Dendritic cell treated with granulocyte-macrophage colony-stimulating factor and Interleukin-4, amounts not matched to agents 40 ng/mL and 50 ng/mL, for 4 days (primary cell): Measurements from ENCODE around the gene USP6NL.
"Not testable (repeated sequence)": the region's sequence is repeated elsewhere in the genome, so short reads cannot be mapped to it uniquely, and the experiment has no call there.

Source experiments
- H3K27ac Mint-ChIP-seq: one replicate; pipeline ENCODE4 v1.8.0; 2022; ENCODE audit warnings: mild to moderate bottlenecking, mixed read lengths
- H3K27me3 Mint-ChIP-seq: one replicate; pipeline ENCODE4 v1.8.0; 2022; ENCODE audit warnings: mild to moderate bottlenecking, mixed read lengths
- H3K36me3 Mint-ChIP-seq: one replicate; pipeline ENCODE4 v1.8.0; 2022; ENCODE audit warnings: low read depth, mixed read lengths
- H3K4me1 Mint-ChIP-seq: one replicate; pipeline ENCODE4 v1.8.0; 2022; ENCODE audit warnings: low read depth, mixed read lengths
- H3K4me3 Mint-ChIP-seq: one replicate; pipeline ENCODE4 v1.8.0; 2022; ENCODE audit warnings: mild to moderate bottlenecking, moderate library complexity, mixed read lengths
- H3K9me3 Mint-ChIP-seq: one replicate; pipeline ENCODE4 v1.8.0; 2022; ENCODE audit warnings: mixed read lengths
- intact Hi-C: fragments of 100-400 bp; cut with micrococcal nuclease; formaldehyde crosslinking; loops from one replicate; pipeline ENCODE4 v1.15.0; 2022

The USP6NL gene

GRCh38 chr10:11499425-11500071 lies 111.9 kb downstream of the USP6NL start:
- intact Hi-C loops = no loop called here
- peaks cover 51% of the 10 kb centered on the region for H3K36me3 Mint-ChIP-seq
- H3K9me3 Mint-ChIP-seq = no peaks in the 10 kb centered on the region
- no peak overlapping the region for H3K27ac Mint-ChIP-seq
- no peaks in the 10 kb centered on the region for H3K27me3 Mint-ChIP-seq
- no peaks in the 10 kb centered on the region for H3K4me1 Mint-ChIP-seq
- H3K4me3 Mint-ChIP-seq = no peak overlapping the region

GRCh38 chr10:11498399-11498798 lies 113.1 kb downstream of the USP6NL start:
- Mint-ChIP-seq H3K36me3 (peaks cover 63% of the 10 kb centered on the region), H3K9me3 (no peaks in the 10 kb centered on the region), H3K27me3 (no peaks in the 10 kb centered on the region), H3K4me1 (no peaks in the 10 kb centered on the region), H3K4me3 (no peak overlapping the region), H3K27ac (no peak overlapping the region)
- intact Hi-C loops = no loop called here

- H3K27me3 Mint-ChIP-seq, H3K4me1 Mint-ChIP-seq, intact Hi-C loops, H3K4me3 Mint-ChIP-seq, H3K27ac Mint-ChIP-seq, H3K9me3 Mint-ChIP-seq: not testable (repeated sequence)
- H3K36me3 Mint-ChIP-seq = peaks cover 81% of the 10 kb centered on the region
These were observed 116.5 kb downstream of the USP6NL start for GRCh38 chr10:11494923-11495322.

GRCh38 chr10:11493646-11494045 lies 117.8 kb downstream of the USP6NL start:
- Mint-ChIP-seq H3K36me3 (peaks cover 78% of the 10 kb centered on the region), H3K4me3 (no peak overlapping the region), H3K27me3 (no peaks in the 10 kb centered on the region), H3K27ac (no peak overlapping the region), H3K9me3 (no peaks in the 10 kb centered on the region), H3K4me1 (no peaks in the 10 kb centered on the region)
- intact Hi-C loops = no loop called here

GRCh38 chr10:11491087-11491486 lies 120.4 kb downstream of the USP6NL start:
- H3K9me3 Mint-ChIP-seq = no peaks in the 10 kb centered on the region
- H3K27me3 Mint-ChIP-seq = no peaks in the 10 kb centered on the region
- H3K4me3 Mint-ChIP-seq = no peak overlapping the region
- intact Hi-C loops = no loop called here
- no peaks in the 10 kb centered on the region for H3K4me1 Mint-ChIP-seq
- H3K36me3 Mint-ChIP-seq = peaks cover 64% of the 10 kb centered on the region
- no peak overlapping the region for H3K27ac Mint-ChIP-seq

- no peaks in the 10 kb centered on the region for H3K9me3 Mint-ChIP-seq
- no peak overlapping the region for H3K27ac Mint-ChIP-seq
These were observed 121.9 kb downstream of the USP6NL start for GRCh38 chr10:11489591-11489990.

GRCh38 chr10:11488126-11488525 lies 123.3 kb downstream of the USP6NL start:
- no peak overlapping the region for H3K27ac Mint-ChIP-seq
- H3K27me3 Mint-ChIP-seq = no peaks in the 10 kb centered on the region
- peaks cover 45% of the 10 kb centered on the region for H3K36me3 Mint-ChIP-seq
- no peak overlapping the region for H3K4me3 Mint-ChIP-seq
- no peaks in the 10 kb centered on the region for H3K9me3 Mint-ChIP-seq
- peaks cover 11% of the 10 kb centered on the region for H3K4me1 Mint-ChIP-seq
- intact Hi-C loops = no loop called here

More at GRCh38 chr10:11489591-11489990, 121.9 kb downstream of the USP6NL start:
- Mint-ChIP-seq H3K4me3 (no peak overlapping the region), H3K36me3 (peaks cover 55% of the 10 kb centered on the region), H3K4me1 (no peaks in the 10 kb centered on the region), H3K27me3 (no peaks in the 10 kb centered on the region)
- intact Hi-C loops = no loop called here

GRCh38 chr10:11483201-11484148 lies 128.0 kb downstream of the USP6NL start:
- no peaks in the 10 kb centered on the region for H3K9me3 Mint-ChIP-seq
- peaks cover 16% of the 10 kb centered on the region for H3K4me1 Mint-ChIP-seq
- peaks cover 42% of the 10 kb centered on the region for H3K36me3 Mint-ChIP-seq
- intact Hi-C loops = no loop called here
- H3K27me3 Mint-ChIP-seq = no peaks in the 10 kb centered on the region
- H3K27ac Mint-ChIP-seq = peak overlapping the region; percentile 62
- H3K4me3 Mint-ChIP-seq = no peak overlapping the region

GRCh38 chr10:11482306-11482705 lies 129.1 kb downstream of the USP6NL start:
- no peaks in the 10 kb centered on the region for H3K27me3 Mint-ChIP-seq
- intact Hi-C loops = no loop called here
- no peak overlapping the region for H3K4me3 Mint-ChIP-seq
- H3K27ac Mint-ChIP-seq = no peak overlapping the region
- peaks cover 46% of the 10 kb centered on the region for H3K36me3 Mint-ChIP-seq
- H3K9me3 Mint-ChIP-seq = no peaks in the 10 kb centered on the region
- peaks cover 16% of the 10 kb centered on the region for H3K4me1 Mint-ChIP-seq

GRCh38 chr10:11480687-11481086 lies 130.8 kb downstream of the USP6NL start:
- intact Hi-C loops = no loop called here
- H3K27me3 Mint-ChIP-seq = no peaks in the 10 kb centered on the region
- no peaks in the 10 kb centered on the region for H3K9me3 Mint-ChIP-seq
- no peak overlapping the region for H3K4me3 Mint-ChIP-seq
- H3K4me1 Mint-ChIP-seq = peaks cover 16% of the 10 kb centered on the region
- H3K36me3 Mint-ChIP-seq = peaks cover 58% of the 10 kb centered on the region
- no peak overlapping the region for H3K27ac Mint-ChIP-seq

GRCh38 chr10:11479300-11479699 lies 132.2 kb downstream of the USP6NL start:
- intact Hi-C loops = loop anchor here (10.0 kb wide), 1 partner anchor 144 kb away; no protein-coding TSS in a partner anchor
- peaks cover 51% of the 10 kb centered on the region for H3K36me3 Mint-ChIP-seq
- no peaks in the 10 kb centered on the region for H3K27me3 Mint-ChIP-seq
- H3K4me3 Mint-ChIP-seq = no peak overlapping the region
- H3K9me3 Mint-ChIP-seq = no peaks in the 10 kb centered on the region
- H3K4me1 Mint-ChIP-seq = peaks cover 14% of the 10 kb centered on the region
- H3K27ac Mint-ChIP-seq = no peak overlapping the region

- Mint-ChIP-seq H3K4me3 (no peak overlapping the region), H3K27ac (no peak overlapping the region), H3K4me1 (peaks cover 9% of the 10 kb centered on the region), H3K36me3 (peaks cover 51% of the 10 kb centered on the region), H3K27me3 (no peaks in the 10 kb centered on the region), H3K9me3 (no peaks in the 10 kb centered on the region)
- intact Hi-C loops = loop anchor here (10.0 kb wide), 1 partner anchor 144 kb away; no protein-coding TSS in a partner anchor
These were observed 132.6 kb downstream of the USP6NL start for GRCh38 chr10:11478807-11479206.

- no peak overlapping the region for H3K4me3 Mint-ChIP-seq
- intact Hi-C loops = loop anchor here (10.0 kb wide), 1 partner anchor 141 kb away; no protein-coding TSS in a partner anchor
These were observed 135.5 kb downstream of the USP6NL start for GRCh38 chr10:11475831-11476434.

More at GRCh38 chr10:11475831-11476434, 135.5 kb downstream of the USP6NL start:
- Mint-ChIP-seq H3K27ac (no peak overlapping the region), H3K4me1 (peaks cover 6% of the 10 kb centered on the region), H3K27me3 (no peaks in the 10 kb centered on the region), H3K9me3 (no peaks in the 10 kb centered on the region), H3K36me3 (peaks cover 52% of the 10 kb centered on the region)
